Measurements from ENCODE around the gene IL10RA. TPM values are rescaled to one million over a fixed set of nuclear protein-coding genes. Genes with fewer than 3 reads are reported as not detected.
A peak's percentile ranks its signal among the peaks of the same experiment; 100 is the strongest.

Gene IL10RA
- total and polyA plus RNA-seq, 9 of the 15 experiments (the other 6 are each of a cell fraction or from before 2014, with no cell fraction given) = 0.17 to 17.3 (median 2.9) TPM

GRCh38 chr11:118017631-118018315, 31.6 kb downstream of the IL10RA start:
- TF ChIP-seq ILF3 (IDR thresholded peaks at IDR 0.05; ENCODE audit: borderline replicate concordance) (no peak), POLR3A (IDR thresholded peaks at IDR 0.05; ENCODE audit: borderline replicate concordance, extremely low read depth, insufficient read depth, insufficient read length) (no peak), NFRKB (IDR thresholded peaks at IDR 0.05; ENCODE audit: low read depth) (no peak), CBX5 (IDR thresholded peaks at IDR 0.05; ENCODE audit: borderline replicate concordance, low read depth) (0 out of 2 replicates have a peak, but pooled peaks have one; percentile 33), RBM34 (IDR thresholded peaks at IDR 0.05; ENCODE audit: borderline replicate concordance, insufficient read depth, low read length) (no peak), TRIM28 (IDR thresholded peaks at IDR 0.05) (peak; percentile 46; the same call in 1 of the 2 replicates), ZNF212 (CRISPR knock-in tag; IDR thresholded peaks at IDR 0.05) (no peak), FOXA3 (CRISPR knock-in tag; conservative IDR thresholded peaks at IDR 0.05 in 1 of 2, IDR thresholded peaks at IDR 0.05 in 1 of 2) (no peak), TRIM24 (IDR thresholded peaks at IDR 0.05) (peak in 1 of 2 experiments; percentile 27; a peak in 1 of 4 replicates), JUND (IDR thresholded peaks at IDR 0.05; ENCODE audit: borderline replicate concordance, low read depth, low read length) (no peak), JUND (tag; IDR thresholded peaks at IDR 0.05; ENCODE audit: borderline replicate concordance, low read depth, low read length) (no peak), BRD9 (IDR thresholded peaks at IDR 0.05; ENCODE audit: low read depth, partially characterized antibody) (no peak)
- TF ChIP-seq, protein P1, sequence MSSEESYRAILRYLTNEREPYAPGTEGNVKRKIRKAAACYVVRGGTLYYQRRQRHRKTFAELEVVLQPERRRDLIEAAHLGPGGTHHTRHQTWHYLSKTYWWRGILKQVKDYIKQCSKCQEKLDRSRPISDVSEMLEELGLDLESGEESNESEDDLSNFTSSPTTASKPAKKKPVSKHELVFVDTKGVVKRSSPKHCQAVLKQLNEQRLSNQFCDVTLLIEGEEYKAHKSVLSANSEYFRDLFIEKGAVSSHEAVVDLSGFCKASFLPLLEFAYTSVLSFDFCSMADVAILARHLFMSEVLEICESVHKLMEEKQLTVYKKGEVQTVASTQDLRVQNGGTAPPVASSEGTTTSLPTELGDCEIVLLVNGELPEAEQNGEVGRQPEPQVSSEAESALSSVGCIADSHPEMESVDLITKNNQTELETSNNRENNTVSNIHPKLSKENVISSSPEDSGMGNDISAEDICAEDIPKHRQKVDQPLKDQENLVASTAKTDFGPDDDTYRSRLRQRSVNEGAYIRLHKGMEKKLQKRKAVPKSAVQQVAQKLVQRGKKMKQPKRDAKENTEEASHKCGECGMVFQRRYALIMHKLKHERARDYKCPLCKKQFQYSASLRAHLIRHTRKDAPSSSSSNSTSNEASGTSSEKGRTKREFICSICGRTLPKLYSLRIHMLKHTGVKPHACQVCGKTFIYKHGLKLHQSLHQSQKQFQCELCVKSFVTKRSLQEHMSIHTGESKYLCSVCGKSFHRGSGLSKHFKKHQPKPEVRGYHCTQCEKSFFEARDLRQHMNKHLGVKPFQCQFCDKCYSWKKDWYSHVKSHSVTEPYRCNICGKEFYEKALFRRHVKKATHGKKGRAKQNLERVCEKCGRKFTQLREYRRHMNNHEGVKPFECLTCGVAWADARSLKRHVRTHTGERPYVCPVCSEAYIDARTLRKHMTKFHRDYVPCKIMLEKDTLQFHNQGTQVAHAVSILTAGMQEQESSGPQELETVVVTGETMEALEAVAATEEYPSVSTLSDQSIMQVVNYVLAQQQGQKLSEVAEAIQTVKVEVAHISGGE (CRISPR knock-in tag; IDR thresholded peaks at IDR 0.05) = no peak
- no peak overlapping the region for H2AFZ ChIP-seq (ENCODE audit: low read depth, low read length)
- no peaks in the 10 kb centered on the region for H3K79me2 ChIP-seq (ENCODE audit: control insufficient read depth, insufficient read depth, low read length)
- in situ Hi-C loops (cut with MboI) = no loop called here
- WGBS (ENCODE audit: insufficient coverage, low coverage, missing lambda C conversion rate) = 48% methylated on average over 4 of the region's 4 CpGs
- no peak overlapping the region for H3K27ac ChIP-seq (ENCODE audit: extremely low read depth, low read depth, low read length)
- intact Hi-C loops (cut with micrococcal nuclease) = no loop called here
- no TSS peak for BruUV-seq (replicated peaks)
- no peaks in the 10 kb centered on the region for H3K9me3 ChIP-seq (replicated peaks; ENCODE audit: control insufficient read depth, insufficient read depth, low read depth, low read length)
- ChIA-PET CTCF (ENCODE audit: low intra/inter-chr PET ratio) (no interaction called here), POLR2A (interaction anchor here (0.7 kb wide), 1 partner anchor 98 kb away, joined by 3 read pairs; no protein-coding TSS in a partner anchor)
- H3K4me3 ChIP-seq = no peak overlapping the region
- no peak overlapping the region for H3K4me2 ChIP-seq (ENCODE audit: insufficient read depth, low read length)
- H4K20me1 ChIP-seq (replicated peaks; ENCODE audit: control insufficient read depth, insufficient read depth, low read length) = no peaks in the 10 kb centered on the region
- ATAC-seq (no peak), FAIRE-seq (no peak), DNase-seq (ENCODE audit: extremely low read depth in 1 of 4, low spot score in 3 of 4) (no peak)
- H3K36me3 ChIP-seq (ENCODE audit: control insufficient read depth, insufficient read depth, low read length) = no peaks in the 10 kb centered on the region
- no peaks in the 10 kb centered on the region for H3K27me3 ChIP-seq (ENCODE audit: control insufficient read depth in 2 of 2, insufficient read depth in 2 of 2, low read length in 2 of 2)
- peaks cover 9 to 10% of the 10 kb centered on the region in 2 experiments for H3K4me1 ChIP-seq (replicated peaks in 1 of 2; ENCODE audit: control insufficient read depth in 2 of 2, insufficient read depth in 2 of 2, low read length in 2 of 2)
- H3K9me1 ChIP-seq (ENCODE audit: control insufficient read depth, insufficient read depth, low read length) = no peaks in the 10 kb centered on the region
- H3K9ac ChIP-seq (ENCODE audit: insufficient read depth in 1 of 2, low read depth in 2 of 2, low read length in 2 of 2) = no peak overlapping the region
